Measurements from ENCODE around the gene KCNG4. TPM values are rescaled to one million over a fixed set of nuclear protein-coding genes. Genes with fewer than 3 reads are reported as not detected.

KCNG4 gene
- total and polyA plus RNA-seq, 10 of the 15 experiments (the other 5 are each of a cell fraction or from before 2014, with no cell fraction given), result not detected

DNA sequence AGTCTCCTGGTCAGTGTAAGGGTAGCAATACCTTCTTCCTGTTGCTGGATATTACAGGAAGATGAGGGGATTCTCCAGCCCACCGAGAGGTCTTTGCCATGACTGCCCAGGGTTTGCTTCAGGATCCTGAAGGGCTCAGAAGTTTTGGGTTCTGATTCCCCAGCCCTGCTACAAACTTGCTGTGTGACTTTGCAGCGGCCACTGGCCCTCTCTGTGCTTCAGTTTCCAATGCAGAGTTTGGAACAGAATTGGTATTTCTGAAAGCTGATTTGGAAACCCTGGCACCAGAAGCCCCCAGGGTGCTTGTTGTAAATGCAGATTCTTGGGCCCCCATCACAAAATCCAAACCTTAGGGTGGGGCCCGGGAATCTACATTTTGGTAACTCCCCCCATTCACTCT is 14.7 kb downstream of the KCNG4 start:
- no peak overlapping the region for H3K4me3 ChIP-seq
- no peak overlapping the region for H3K4me2 ChIP-seq (ENCODE audit: control insufficient read depth, insufficient read depth)
- no peak for ATAC-seq
- intact Hi-C loops (cut with micrococcal nuclease; ENCODE audit: unreplicated experiment), result no loop called here
- H3K9ac ChIP-seq (ENCODE audit: control insufficient read depth, insufficient read depth, low read length), result no peak overlapping the region
- no TSS peak for BruUV-seq (replicated peaks)
- H2AFZ ChIP-seq (ENCODE audit: control insufficient read depth, low read depth, low read length), result no peak overlapping the region
- ChIA-PET RAD21 (ENCODE audit: unreplicated experiment) (no interaction called here), POLR2A (no interaction called here), SMC1A (ENCODE audit: uncharacterized antibody, unreplicated experiment) (no interaction called here), CTCF (interaction anchor here (0.6 kb wide), 1 partner anchor 502 kb away, joined by 3 read pairs; no protein-coding TSS in a partner anchor)
- no peak for TF ChIP-seq ZNF207 (IDR thresholded peaks at IDR 0.05; ENCODE audit: borderline replicate concordance)
- WGBS (ENCODE audit: insufficient coverage, insufficient replicate concordance, low lambda C conversion rate, missing lambda C conversion rate), result 34% methylated on average over 3 of the region's 3 CpGs
- H3K27ac ChIP-seq (ENCODE audit: control insufficient read depth, insufficient read depth), result no peak overlapping the region
- no peaks in the 10 kb centered on the region for H3K4me1 ChIP-seq (ENCODE audit: control insufficient read depth, insufficient read depth, low read length)
- no peak for FAIRE-seq
- no peaks in the 10 kb centered on the region for H4K20me1 ChIP-seq (ENCODE audit: control insufficient read depth, insufficient read depth)
- no peaks in the 10 kb centered on the region for H3K79me2 ChIP-seq (ENCODE audit: control insufficient read depth, insufficient read depth, low read length)
- no peaks in the 10 kb centered on the region for H3K36me3 ChIP-seq (ENCODE audit: control insufficient read depth in 2 of 2, insufficient read depth in 2 of 2, low read length in 1 of 2)
- peaks cover 0 to 1% of the 10 kb centered on the region in 2 experiments; a peak in 2 of 4 replicates for H3K27me3 ChIP-seq (replicated peaks in 1 of 2; ENCODE audit: control insufficient read depth in 2 of 2, insufficient read depth in 2 of 2, low read length in 1 of 2)
- no peak for DNase-seq (ENCODE audit: low read depth, low spot score)
- in situ Hi-C loops (cut with MboI), result no loop called here
- no peaks in the 10 kb centered on the region for H3K9me3 ChIP-seq (replicated peaks; ENCODE audit: control insufficient read depth, insufficient read depth, low read length)

DNA sequence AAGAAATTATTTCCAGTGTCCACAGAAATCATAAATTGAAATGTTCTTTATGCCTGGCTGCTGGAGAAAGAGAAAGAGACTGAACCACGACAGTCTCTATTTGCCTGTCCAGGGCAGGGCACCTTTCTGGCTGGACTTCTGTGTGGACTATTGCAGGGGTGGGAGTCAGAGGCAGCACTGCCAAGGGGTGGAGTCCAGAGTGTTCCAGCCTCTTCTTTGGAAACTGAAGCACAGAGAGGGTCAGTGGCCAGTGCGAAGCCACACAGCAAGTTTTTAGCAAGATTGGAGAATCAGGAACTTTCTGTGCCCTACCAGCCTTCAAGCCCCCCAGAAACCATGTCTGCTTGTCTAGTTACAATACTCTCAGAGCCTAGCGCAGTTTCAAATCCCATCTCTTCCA is 15.3 kb downstream of the KCNG4 start:
- H4K20me1 ChIP-seq (ENCODE audit: control insufficient read depth, insufficient read depth), result no peaks in the 10 kb centered on the region
- H3K27me3 ChIP-seq (replicated peaks in 1 of 2; ENCODE audit: control insufficient read depth in 2 of 2, insufficient read depth in 2 of 2, low read length in 1 of 2), result peaks cover 0 to 1% of the 10 kb centered on the region in 2 experiments; a peak in 2 of 4 replicates
- SMC1A ChIA-PET (ENCODE audit: uncharacterized antibody, unreplicated experiment), result interaction anchor here (0.6 kb wide), 1 partner anchor 233 kb away, joined by 3 read pairs; no protein-coding TSS in a partner anchor
- DNase-seq (ENCODE audit: low read depth, low spot score) (no peak), ATAC-seq (no peak), FAIRE-seq (no peak)
- no peaks in the 10 kb centered on the region for H3K4me1 ChIP-seq (ENCODE audit: control insufficient read depth, insufficient read depth, low read length)
- no peaks in the 10 kb centered on the region for H3K36me3 ChIP-seq (ENCODE audit: control insufficient read depth in 2 of 2, insufficient read depth in 2 of 2, low read length in 1 of 2)
- 26% methylated on average over 3 of the region's 3 CpGs for WGBS (ENCODE audit: insufficient coverage, insufficient replicate concordance, low lambda C conversion rate, missing lambda C conversion rate)
- in situ Hi-C loops (cut with MboI) (no loop called here), intact Hi-C loops (cut with micrococcal nuclease; ENCODE audit: unreplicated experiment) (no loop called here)
- TF ChIP-seq MXI1 (IDR thresholded peaks at IDR 0.05; ENCODE audit: low read depth, low read length) (no peak), NR2C2 (IDR thresholded peaks at IDR 0.05; ENCODE audit: borderline replicate concordance, control insufficient read depth, insufficient read length, low read depth) (no peak), TCF12 (IDR thresholded peaks at IDR 0.05; ENCODE audit: low read depth, low read length) (no peak), POU2F2 (IDR thresholded peaks at IDR 0.05; ENCODE audit: borderline replicate concordance, low read depth, low read length) (no peak), ZNF384 (IDR thresholded peaks at IDR 0.05; ENCODE audit: borderline replicate concordance, low read depth, low read length) (no peak), NR2F1 (conservative IDR thresholded peaks at IDR 0.05) (no peak)
- TF ChIP-seq, protein P1, sequence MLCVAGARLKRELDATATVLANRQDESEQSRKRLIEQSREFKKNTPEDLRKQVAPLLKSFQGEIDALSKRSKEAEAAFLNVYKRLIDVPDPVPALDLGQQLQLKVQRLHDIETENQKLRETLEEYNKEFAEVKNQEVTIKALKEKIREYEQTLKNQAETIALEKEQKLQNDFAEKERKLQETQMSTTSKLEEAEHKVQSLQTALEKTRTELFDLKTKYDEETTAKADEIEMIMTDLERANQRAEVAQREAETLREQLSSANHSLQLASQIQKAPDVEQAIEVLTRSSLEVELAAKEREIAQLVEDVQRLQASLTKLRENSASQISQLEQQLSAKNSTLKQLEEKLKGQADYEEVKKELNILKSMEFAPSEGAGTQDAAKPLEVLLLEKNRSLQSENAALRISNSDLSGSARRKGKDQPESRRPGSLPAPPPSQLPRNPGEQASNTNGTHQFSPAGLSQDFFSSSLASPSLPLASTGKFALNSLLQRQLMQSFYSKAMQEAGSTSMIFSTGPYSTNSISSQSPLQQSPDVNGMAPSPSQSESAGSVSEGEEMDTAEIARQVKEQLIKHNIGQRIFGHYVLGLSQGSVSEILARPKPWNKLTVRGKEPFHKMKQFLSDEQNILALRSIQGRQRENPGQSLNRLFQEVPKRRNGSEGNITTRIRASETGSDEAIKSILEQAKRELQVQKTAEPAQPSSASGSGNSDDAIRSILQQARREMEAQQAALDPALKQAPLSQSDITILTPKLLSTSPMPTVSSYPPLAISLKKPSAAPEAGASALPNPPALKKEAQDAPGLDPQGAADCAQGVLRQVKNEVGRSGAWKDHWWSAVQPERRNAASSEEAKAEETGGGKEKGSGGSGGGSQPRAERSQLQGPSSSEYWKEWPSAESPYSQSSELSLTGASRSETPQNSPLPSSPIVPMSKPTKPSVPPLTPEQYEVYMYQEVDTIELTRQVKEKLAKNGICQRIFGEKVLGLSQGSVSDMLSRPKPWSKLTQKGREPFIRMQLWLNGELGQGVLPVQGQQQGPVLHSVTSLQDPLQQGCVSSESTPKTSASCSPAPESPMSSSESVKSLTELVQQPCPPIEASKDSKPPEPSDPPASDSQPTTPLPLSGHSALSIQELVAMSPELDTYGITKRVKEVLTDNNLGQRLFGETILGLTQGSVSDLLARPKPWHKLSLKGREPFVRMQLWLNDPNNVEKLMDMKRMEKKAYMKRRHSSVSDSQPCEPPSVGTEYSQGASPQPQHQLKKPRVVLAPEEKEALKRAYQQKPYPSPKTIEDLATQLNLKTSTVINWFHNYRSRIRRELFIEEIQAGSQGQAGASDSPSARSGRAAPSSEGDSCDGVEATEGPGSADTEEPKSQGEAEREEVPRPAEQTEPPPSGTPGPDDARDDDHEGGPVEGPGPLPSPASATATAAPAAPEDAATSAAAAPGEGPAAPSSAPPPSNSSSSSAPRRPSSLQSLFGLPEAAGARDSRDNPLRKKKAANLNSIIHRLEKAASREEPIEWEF (IDR thresholded peaks at IDR 0.05; ENCODE audit: insufficient replicate concordance, low read depth, low read length), result no peak
- POLR2A ChIA-PET, result no interaction called here
- H3K4me2 ChIP-seq (ENCODE audit: control insufficient read depth, insufficient read depth), result no peak overlapping the region
- RAD21 ChIA-PET (ENCODE audit: unreplicated experiment), result no interaction called here
- BruUV-seq (replicated peaks), result no TSS peak
- no peak overlapping the region for H3K9ac ChIP-seq (ENCODE audit: control insufficient read depth, insufficient read depth, low read length)
- no peak overlapping the region for H2AFZ ChIP-seq (ENCODE audit: control insufficient read depth, low read depth, low read length)
- no peaks in the 10 kb centered on the region for H3K9me3 ChIP-seq (replicated peaks; ENCODE audit: control insufficient read depth, insufficient read depth, low read length)
- no peaks in the 10 kb centered on the region for H3K79me2 ChIP-seq (ENCODE audit: control insufficient read depth, insufficient read depth, low read length)
- CTCF ChIA-PET, result no interaction called here
- no peak overlapping the region for H3K27ac ChIP-seq (ENCODE audit: control insufficient read depth, insufficient read depth)
- no peak overlapping the region for H3K4me3 ChIP-seq

All from GM12878 (cell line).